Measurements from ENCODE around the gene CELF4.

The CELF4 gene

GRCh38 chr18:37493352-37493935 is 72.2 kb downstream of the CELF4 start:
- ChIA-PET POLR2A (no interaction called here), CTCF (no interaction called here)
- TF ChIP-seq CTCF (IDR thresholded peaks at IDR 0.05; ENCODE audit: insufficient read depth, low read length, missing control alignments): no peak
- DNase-seq (ENCODE audit: low read depth, low spot score): no peak
- no peak overlapping the region for H3K4me3 ChIP-seq (ENCODE audit: low read depth, low read length)

GRCh38 chr18:37492952-37493351 is 72.6 kb downstream of the CELF4 start:
- no peak for DNase-seq (ENCODE audit: low read depth, low spot score)
- POLR2A ChIA-PET: no interaction called here
- H3K4me3 ChIP-seq (ENCODE audit: low read depth, low read length): no peak overlapping the region
- CTCF ChIA-PET: no interaction called here
- no peak for TF ChIP-seq CTCF (IDR thresholded peaks at IDR 0.05; ENCODE audit: insufficient read depth, low read length, missing control alignments)

GRCh38 chr18:37491526-37491925 is 74.1 kb downstream of the CELF4 start:
- H3K4me3 ChIP-seq (ENCODE audit: low read depth, low read length): no peak overlapping the region
- DNase-seq (ENCODE audit: low read depth, low spot score): no peak
- CTCF ChIA-PET: no interaction called here
- POLR2A ChIA-PET: no interaction called here
- TF ChIP-seq CTCF (IDR thresholded peaks at IDR 0.05; ENCODE audit: insufficient read depth, low read length, missing control alignments): no peak

- ChIA-PET POLR2A (no interaction called here), CTCF (no interaction called here)
- no peak overlapping the region for H3K4me3 ChIP-seq (ENCODE audit: low read depth, low read length)
- TF ChIP-seq CTCF (IDR thresholded peaks at IDR 0.05; ENCODE audit: insufficient read depth, low read length, missing control alignments): no peak
- no peak for DNase-seq (ENCODE audit: low read depth, low spot score)
These were observed 75.6 kb downstream of the CELF4 start for GRCh38 chr18:37489998-37490397.

GRCh38 chr18:37489011-37489410 is 76.6 kb downstream of the CELF4 start:
- POLR2A ChIA-PET: no interaction called here
- CTCF ChIA-PET: no interaction called here

GRCh38 chr18:37487400-37487867 is 78.2 kb downstream of the CELF4 start:
- TF ChIP-seq CTCF (IDR thresholded peaks at IDR 0.05; ENCODE audit: insufficient read depth, low read length, missing control alignments): no peak
- no peak overlapping the region for H3K4me3 ChIP-seq (ENCODE audit: low read depth, low read length)
- no peak for DNase-seq (ENCODE audit: low read depth, low spot score)
- ChIA-PET CTCF (no interaction called here), POLR2A (no interaction called here)

More at GRCh38 chr18:37489011-37489410, 76.6 kb downstream of the CELF4 start:
- no peak overlapping the region for H3K4me3 ChIP-seq (ENCODE audit: low read depth, low read length)
- no peak for TF ChIP-seq CTCF (IDR thresholded peaks at IDR 0.05; ENCODE audit: insufficient read depth, low read length, missing control alignments)
- DNase-seq (ENCODE audit: low read depth, low spot score): no peak

All from AG04449 (cell line).